ENCODE data around the gene DMRTA2. TPM values are rescaled to one million over a fixed set of nuclear protein-coding genes. Genes with fewer than 3 reads are reported as not detected.

DMRTA2 gene
- polyA plus RNA-seq, 1 donor = 0.05 TPM

GRCh38 chr1:50424045-50424883, 1.0 kb upstream of the DMRTA2 start:
- no peak for DNase-seq (ENCODE audit: low read depth)

- no peak for DNase-seq (ENCODE audit: low read depth)
Observed at GRCh38 chr1:50423670-50424000, 392 bp upstream of the DMRTA2 start.

- DNase-seq (ENCODE audit: low read depth) = no peak
Observed at GRCh38 chr1:50422675-50422945, 633 bp downstream of the DMRTA2 start.

- no peak for DNase-seq (ENCODE audit: low read depth)
Observed at GRCh38 chr1:50421768-50422674, 1.2 kb downstream of the DMRTA2 start.

- DNase-seq (ENCODE audit: low read depth) = no peak
Observed at GRCh38 chr1:50421366-50421748, 1.9 kb downstream of the DMRTA2 start.

GRCh38 chr1:50420689-50421365, 2.4 kb downstream of the DMRTA2 start:
- DNase-seq (ENCODE audit: low read depth) = no peak

GRCh38 chr1:50419907-50420677, 3.2 kb downstream of the DMRTA2 start:
- no peak for DNase-seq (ENCODE audit: low read depth)

- DNase-seq (ENCODE audit: low read depth) = no peak
Observed at GRCh38 chr1:50419192-50419906, 3.9 kb downstream of the DMRTA2 start.

- DNase-seq (ENCODE audit: low read depth) = no peak
Observed at GRCh38 chr1:50418600-50419109, 4.6 kb downstream of the DMRTA2 start.

- no peak for DNase-seq (ENCODE audit: low read depth)
Observed at GRCh38 chr1:50417946-50418599, 5.2 kb downstream of the DMRTA2 start.

GRCh38 chr1:50417507-50417906, 5.7 kb downstream of the DMRTA2 start:
- no peak for DNase-seq (ENCODE audit: low read depth)

- no peak for DNase-seq (ENCODE audit: low read depth)
Observed at GRCh38 chr1:50416553-50417453, 6.4 kb downstream of the DMRTA2 start.

- DNase-seq (ENCODE audit: low read depth) = no peak
Observed at GRCh38 chr1:50416150-50416527, 7.1 kb downstream of the DMRTA2 start.

GRCh38 chr1:50415235-50416149, 7.8 kb downstream of the DMRTA2 start:
- DNase-seq (ENCODE audit: low read depth) = no peak

- DNase-seq (ENCODE audit: low read depth) = no peak
Observed at GRCh38 chr1:50414853-50415234, 8.4 kb downstream of the DMRTA2 start.

GRCh38 chr1:50412813-50413476, 10.3 kb downstream of the DMRTA2 start:
- no peak for DNase-seq (ENCODE audit: low read depth)

GRCh38 chr1:50405814-50406213, 17.4 kb downstream of the DMRTA2 start:
- DNase-seq (ENCODE audit: low read depth) = no peak
